GM19467 (cell line): Measurements from ENCODE around the gene INTS1.

Experiments
- ATAC-seq: cut with Tn5 transposase; IDR thresholded peaks from one replicate; pipeline ENCODE4 v1.9.1; 2021; ENCODE audit warnings: mild to moderate bottlenecking, moderate library complexity; ENCODE audit not compliant: unreplicated experiment

The INTS1 gene

DNA sequence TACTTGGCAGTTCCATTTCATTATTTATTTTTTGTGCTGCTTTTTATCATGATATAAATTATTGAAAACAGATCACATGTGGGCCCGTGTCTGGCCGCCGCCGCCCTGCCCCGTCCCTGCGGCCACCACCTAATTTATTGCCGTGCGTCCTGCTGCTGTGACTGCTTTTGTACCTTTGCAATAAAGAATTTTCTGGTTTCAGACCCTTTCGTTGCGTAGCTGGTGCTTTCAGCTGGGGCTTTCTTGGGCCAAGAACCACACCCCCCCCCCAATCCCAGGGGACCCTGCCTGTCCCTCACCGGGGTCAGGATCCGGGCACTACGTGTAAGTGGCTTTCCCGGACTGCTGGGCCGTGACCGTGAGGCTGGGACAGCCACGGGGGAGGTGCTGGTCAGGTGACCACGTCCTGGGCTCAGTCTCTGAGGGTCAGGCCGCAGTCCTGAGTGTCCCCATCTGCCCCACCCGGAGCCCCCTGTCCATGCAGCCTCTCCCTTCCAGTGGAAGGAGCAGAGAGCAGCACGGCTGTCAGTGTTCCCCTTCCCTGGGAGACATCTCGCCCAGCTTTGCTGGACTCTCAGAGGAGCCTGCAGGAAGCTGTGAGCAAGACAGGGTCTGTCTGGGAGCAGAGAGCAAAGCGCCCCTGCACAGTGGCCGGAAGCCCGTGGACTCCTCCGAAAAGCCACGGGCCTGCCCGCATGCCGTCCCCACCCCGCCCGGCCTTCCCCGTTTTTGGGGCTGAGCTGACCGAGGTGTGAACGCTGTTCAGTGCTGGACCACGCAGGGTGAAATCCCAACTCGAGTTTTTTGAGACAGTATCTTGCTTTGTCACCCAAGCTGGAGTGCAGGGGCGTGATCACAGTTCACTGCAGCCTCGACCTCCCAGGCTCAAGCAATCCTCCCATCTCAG is 38.9 kb upstream of the INTS1 start:
- no peak for ATAC-seq

- no peak for ATAC-seq
These were observed 38.1 kb upstream of the INTS1 start for GRCh38 chr7:1542329-1542728.

- ATAC-seq = no peak
These were observed 37.4 kb upstream of the INTS1 start for GRCh38 chr7:1541431-1542162.

- ATAC-seq = no peak
These were observed 36.6 kb upstream of the INTS1 start for GRCh38 chr7:1540776-1541271.

DNA sequence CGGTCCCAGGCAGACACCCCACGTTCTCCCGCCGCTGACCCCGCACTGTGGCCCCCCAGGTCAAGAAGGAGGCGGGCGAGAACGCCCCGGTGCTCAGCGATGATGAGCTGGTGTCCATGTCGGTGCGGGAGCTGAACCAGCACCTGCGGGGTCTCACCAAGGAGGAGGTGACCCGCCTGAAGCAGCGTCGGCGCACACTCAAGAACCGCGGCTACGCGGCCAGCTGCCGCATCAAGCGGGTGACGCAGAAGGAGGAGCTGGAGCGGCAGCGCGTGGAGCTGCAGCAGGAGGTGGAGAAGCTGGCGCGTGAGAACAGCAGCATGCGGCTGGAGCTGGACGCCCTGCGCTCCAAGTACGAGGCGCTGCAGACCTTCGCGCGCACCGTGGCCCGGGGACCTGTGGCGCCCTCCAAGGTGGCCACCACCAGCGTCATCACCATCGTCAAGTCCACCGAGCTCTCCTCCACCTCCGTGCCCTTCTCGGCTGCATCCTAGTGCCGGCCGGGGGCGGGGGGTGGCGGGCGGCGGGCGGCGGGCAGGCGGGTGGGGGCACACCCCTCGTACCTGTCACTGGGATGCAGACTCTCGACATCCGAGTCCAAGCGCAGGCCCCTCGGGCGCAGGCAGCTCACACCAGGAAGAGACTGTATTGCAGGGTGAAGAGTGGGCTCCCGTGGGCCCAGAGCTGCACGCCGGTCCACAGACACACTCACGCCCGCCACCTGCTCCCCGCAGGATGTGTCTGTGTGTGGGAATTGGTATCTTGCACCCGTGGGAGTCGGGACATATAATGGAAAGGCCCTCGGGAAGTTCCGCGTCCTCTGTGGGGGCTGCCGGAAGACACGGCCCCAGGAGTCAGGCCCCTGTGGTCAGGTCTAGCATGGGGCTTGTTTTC is 35.9 kb upstream of the INTS1 start:
- ATAC-seq = no peak

GRCh38 chr7:1539181-1539881 is 35.1 kb upstream of the INTS1 start:
- no peak for ATAC-seq

GRCh38 chr7:1538544-1539180 is 34.5 kb upstream of the INTS1 start:
- ATAC-seq = no peak

- ATAC-seq = no peak
These were observed 33.6 kb upstream of the INTS1 start for GRCh38 chr7:1537535-1538412.

DNA sequence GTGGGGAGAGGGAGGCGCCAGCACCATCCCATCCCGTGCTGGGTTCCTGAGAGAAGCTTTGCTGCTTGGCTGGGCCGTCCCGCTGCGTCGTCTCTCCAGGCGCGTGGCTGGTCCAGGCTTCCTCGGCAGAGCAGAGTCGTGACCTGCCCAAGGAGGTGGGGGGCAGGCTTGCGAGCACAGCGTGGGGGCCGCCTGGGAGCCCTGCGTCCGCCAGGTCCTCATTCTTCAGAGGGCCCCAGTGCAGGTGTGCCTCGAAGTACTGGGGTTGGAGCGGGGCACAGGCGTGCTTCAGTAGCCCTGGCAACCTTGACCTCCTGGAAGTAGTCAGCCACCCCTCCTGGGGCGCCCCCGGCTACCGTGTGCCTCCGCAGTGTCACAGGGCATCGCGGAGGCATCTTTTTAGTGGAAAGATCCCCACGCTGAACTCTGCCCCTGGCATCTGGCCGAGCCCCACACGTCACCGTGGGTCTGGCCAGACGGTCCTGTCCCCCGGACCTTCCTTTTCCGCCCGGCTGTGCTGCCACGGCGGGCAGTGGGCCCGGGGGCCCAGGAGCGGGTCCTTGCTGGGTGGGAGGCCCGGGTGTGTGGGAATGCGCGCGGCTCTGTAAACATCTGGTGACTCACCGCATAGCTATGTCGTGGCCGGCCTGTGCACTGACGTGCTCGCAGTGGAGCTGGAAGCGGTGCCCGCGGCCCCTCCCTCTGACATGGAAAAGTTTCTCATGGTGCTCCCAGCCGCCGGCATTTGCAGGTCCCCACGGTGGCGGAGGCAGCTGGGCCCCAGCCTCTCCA is 32.8 kb upstream of the INTS1 start:
- no peak for ATAC-seq

- ATAC-seq = no peak
These were observed 32.2 kb upstream of the INTS1 start for GRCh38 chr7:1536455-1536742.

- ATAC-seq = no peak
These were observed 31.7 kb upstream of the INTS1 start for GRCh38 chr7:1535701-1536454.

GRCh38 chr7:1535100-1535458 is 30.9 kb upstream of the INTS1 start:
- ATAC-seq = no peak

GRCh38 chr7:1534330-1535099 is 30.3 kb upstream of the INTS1 start:
- ATAC-seq = no peak

- ATAC-seq = no peak
These were observed 29.5 kb upstream of the INTS1 start for GRCh38 chr7:1533547-1534329.

- no peak for ATAC-seq
These were observed 29.0 kb upstream of the INTS1 start for GRCh38 chr7:1533255-1533546.

- no peak for ATAC-seq
These were observed 28.5 kb upstream of the INTS1 start for GRCh38 chr7:1532456-1533254.
